ENCODE results near the gene OTULINL.

The OTULINL gene

DNA sequence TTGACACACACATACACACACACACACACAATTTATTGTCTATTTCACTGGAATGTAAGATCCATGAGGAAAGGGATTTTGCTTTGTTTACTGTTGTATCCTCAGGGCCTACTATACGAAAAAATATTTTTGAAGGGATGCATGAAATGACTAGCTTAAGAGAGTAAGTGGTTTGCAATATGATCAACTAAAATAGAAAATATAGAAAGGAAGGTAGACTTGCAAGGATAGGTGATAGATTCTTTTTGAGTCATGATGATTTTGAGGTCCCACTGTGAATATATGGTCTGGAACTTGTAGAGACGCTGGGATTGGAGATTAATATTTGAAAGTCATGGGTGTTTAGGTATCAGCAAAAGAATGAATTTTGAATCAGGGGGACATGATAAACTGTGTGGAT is 54.1 kb downstream of the OTULINL start:
- DNase-seq (ENCODE audit: low read depth): no peak
- no peak overlapping the region for H3K4me3 ChIP-seq (ENCODE audit: low read depth, low read length)
- TF ChIP-seq, protein P1, sequence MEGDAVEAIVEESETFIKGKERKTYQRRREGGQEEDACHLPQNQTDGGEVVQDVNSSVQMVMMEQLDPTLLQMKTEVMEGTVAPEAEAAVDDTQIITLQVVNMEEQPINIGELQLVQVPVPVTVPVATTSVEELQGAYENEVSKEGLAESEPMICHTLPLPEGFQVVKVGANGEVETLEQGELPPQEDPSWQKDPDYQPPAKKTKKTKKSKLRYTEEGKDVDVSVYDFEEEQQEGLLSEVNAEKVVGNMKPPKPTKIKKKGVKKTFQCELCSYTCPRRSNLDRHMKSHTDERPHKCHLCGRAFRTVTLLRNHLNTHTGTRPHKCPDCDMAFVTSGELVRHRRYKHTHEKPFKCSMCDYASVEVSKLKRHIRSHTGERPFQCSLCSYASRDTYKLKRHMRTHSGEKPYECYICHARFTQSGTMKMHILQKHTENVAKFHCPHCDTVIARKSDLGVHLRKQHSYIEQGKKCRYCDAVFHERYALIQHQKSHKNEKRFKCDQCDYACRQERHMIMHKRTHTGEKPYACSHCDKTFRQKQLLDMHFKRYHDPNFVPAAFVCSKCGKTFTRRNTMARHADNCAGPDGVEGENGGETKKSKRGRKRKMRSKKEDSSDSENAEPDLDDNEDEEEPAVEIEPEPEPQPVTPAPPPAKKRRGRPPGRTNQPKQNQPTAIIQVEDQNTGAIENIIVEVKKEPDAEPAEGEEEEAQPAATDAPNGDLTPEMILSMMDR (IDR thresholded peaks at IDR 0.05; ENCODE audit: low read depth, low read length, missing control alignments): no peak

DNA sequence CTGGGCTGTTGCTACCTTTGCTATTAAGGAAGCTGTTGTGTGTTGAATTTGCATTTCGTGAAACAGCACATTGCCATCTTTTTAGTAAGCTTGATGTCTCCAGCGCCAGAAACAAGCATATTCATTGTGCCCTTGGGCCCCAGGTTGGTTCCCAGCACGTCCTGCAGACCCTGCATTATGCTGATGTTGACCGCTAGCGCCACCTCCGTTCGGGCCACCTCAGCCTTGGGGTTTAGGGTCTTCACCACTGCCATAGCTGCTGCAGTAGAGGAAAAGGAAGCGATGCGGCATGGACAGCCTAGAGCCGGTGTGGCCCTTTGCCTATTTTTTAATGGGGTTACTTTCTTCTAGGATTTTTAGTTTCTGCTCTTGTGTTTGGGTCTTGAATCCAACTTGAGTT is 59.2 kb downstream of the OTULINL start:
- TF ChIP-seq, protein P1 (IDR thresholded peaks at IDR 0.05; ENCODE audit: low read depth, low read length, missing control alignments): no peak
- no peak for DNase-seq (ENCODE audit: low read depth)
- no peak overlapping the region for H3K4me3 ChIP-seq (ENCODE audit: low read depth, low read length)

- TF ChIP-seq, protein P1 (IDR thresholded peaks at IDR 0.05; ENCODE audit: low read depth, low read length, missing control alignments): no peak
- DNase-seq (ENCODE audit: low read depth): no peak
- H3K4me3 ChIP-seq (ENCODE audit: low read depth, low read length): no peak overlapping the region
Observed at GRCh38 chr5:14644623-14645237, 63.1 kb downstream of the OTULINL start.

GRCh38 chr5:14650052-14650451 is 68.5 kb downstream of the OTULINL start:
- H3K4me3 ChIP-seq (ENCODE audit: low read depth, low read length): no peak overlapping the region
- no peak for DNase-seq (ENCODE audit: low read depth)
- TF ChIP-seq, protein P1 (IDR thresholded peaks at IDR 0.05; ENCODE audit: low read depth, low read length, missing control alignments): no peak

GRCh38 chr5:14655146-14655741 is 73.7 kb downstream of the OTULINL start:
- TF ChIP-seq, protein P1 (IDR thresholded peaks at IDR 0.05; ENCODE audit: low read depth, low read length, missing control alignments): no peak
- no peak for DNase-seq (ENCODE audit: low read depth)
- H3K4me3 ChIP-seq (ENCODE audit: low read depth, low read length): no peak overlapping the region

DNA sequence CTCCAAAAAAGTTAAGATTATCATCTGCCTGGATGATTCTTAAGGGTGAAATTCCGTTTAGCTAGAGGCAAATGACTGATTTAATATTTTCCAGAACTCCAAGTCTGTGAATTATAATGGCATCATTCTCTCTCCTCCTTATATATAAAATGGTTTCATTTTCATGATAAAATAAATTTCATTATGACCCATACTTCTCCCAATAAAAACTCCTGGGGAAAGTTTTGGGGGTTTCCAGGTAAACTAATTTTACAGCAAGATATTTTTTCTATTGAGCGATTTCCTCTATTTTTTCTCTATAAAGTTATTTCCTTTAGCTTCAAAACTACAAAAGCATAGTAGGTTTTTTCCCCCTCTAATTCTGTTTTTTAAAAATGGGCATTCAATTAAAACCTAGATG is 75.3 kb downstream of the OTULINL start:
- no peak overlapping the region for H3K4me3 ChIP-seq (ENCODE audit: low read depth, low read length)
- TF ChIP-seq, protein P1 (IDR thresholded peaks at IDR 0.05; ENCODE audit: low read depth, low read length, missing control alignments): no peak
- DNase-seq (ENCODE audit: low read depth): no peak

Measured in GM12864 (cell line).